HEK293 (cell line): Measurements from ENCODE around the gene L2HGDH.
A peak's percentile ranks its signal among the peaks of the same experiment; 100 is the strongest.

Experiments
- CTCF ChIA-PET: fragments of 350-600 bp; formaldehyde crosslinking; extraction: SDS; loops from one replicate; lab custom pipeline; 2021; ENCODE audit warnings: antibody characterized with exemption; lab: Yijun Ruan, JAX
- POLR2A ChIA-PET: fragments of 300-600 bp; formaldehyde crosslinking; extraction: SDS; loops from one replicate; lab custom pipeline; 2020; ENCODE audit warnings: antibody characterized with exemption, inconsistent platforms; lab: Yijun Ruan, JAX
- H3K27ac ChIP-seq: fragments of 200-500 bp; sonication (Bioruptor generic); 2 replicates; pipeline ENCODE4 v1.5.1; 2014; ENCODE audit warnings: low read depth, low read length, control low read depth, inconsistent platforms; ENCODE audit errors: extremely low read depth
- H3K36me3 ChIP-seq, 2 experiments: fragments of 200-500 bp in 1 of 2; sonication (Bioruptor generic) in 1 of 2; 1 replicate in 1 of 2; 2 replicates in 1 of 2; pipeline ENCODE4 v1.5.1; 2014 to 2017; ENCODE audit warnings: inconsistent platforms in 2 of 2, low read length in 2 of 2; ENCODE audit not compliant: control insufficient read depth in 2 of 2, insufficient read depth in 1 of 2
- H3K4me1 ChIP-seq: fragments of 200-500 bp; sonication (Bioruptor generic); 2 replicates; pipeline ENCODE4 v1.5.1; 2014; ENCODE audit warnings: mild to moderate bottlenecking, low read length, inconsistent platforms; ENCODE audit not compliant: control insufficient read depth, insufficient read depth
- H3K4me3 ChIP-seq: 2 replicates; pipeline ENCODE4 v1.5.1; 2011; ENCODE audit warnings: low read depth, mild to moderate bottlenecking, control low read depth, low read length, moderate library complexity
- H3K9me3 ChIP-seq: fragments of 200-500 bp; sonication (Bioruptor generic); 2 replicates; pipeline ENCODE4 v1.5.1; 2014; ENCODE audit warnings: low read depth, low read length, inconsistent platforms; ENCODE audit not compliant: control insufficient read depth, insufficient read depth
- AEBP2 ChIP-seq: fragments of 450-650 bp; formaldehyde crosslinking; IDR thresholded peaks from 2 replicates; pipeline ENCODE4 v1.5.1; 2016; ENCODE audit warnings: missing biosample characterization, missing genetic modification characterization, borderline replicate concordance
- GLIS1 ChIP-seq: fragments of 450-650 bp; formaldehyde crosslinking; IDR thresholded peaks from 2 replicates; pipeline ENCODE4 v1.5.1; 2016; ENCODE audit warnings: missing biosample characterization, missing genetic modification characterization
- KLF16 ChIP-seq: fragments of 450-650 bp; formaldehyde crosslinking; IDR thresholded peaks from 2 replicates; pipeline ENCODE4 v1.5.1; 2017; ENCODE audit warnings: missing biosample characterization, missing genetic modification characterization
- KLF8 ChIP-seq: fragments of 450-650 bp; formaldehyde crosslinking; IDR thresholded peaks from 2 replicates; pipeline ENCODE4 v1.5.1; 2016; ENCODE audit warnings: missing biosample characterization, missing genetic modification characterization
- KLF9 ChIP-seq: fragments of 450-650 bp; formaldehyde crosslinking; IDR thresholded peaks from 2 replicates; pipeline ENCODE4 v1.5.1; 2016; ENCODE audit warnings: missing biosample characterization, missing genetic modification characterization, low read depth
- SP7 ChIP-seq: fragments of 450-650 bp; formaldehyde crosslinking; IDR thresholded peaks from 2 replicates; pipeline ENCODE4 v1.5.1; 2016; ENCODE audit warnings: missing biosample characterization, missing genetic modification characterization
- WT1 ChIP-seq: fragments of 450-650 bp; formaldehyde crosslinking; IDR thresholded peaks from 2 replicates; pipeline ENCODE4 v1.5.1; 2016; ENCODE audit warnings: missing biosample characterization, missing genetic modification characterization
- YY1 ChIP-seq: fragments of 450-650 bp; formaldehyde crosslinking; IDR thresholded peaks from 2 replicates; pipeline ENCODE4 v1.5.1; 2018; ENCODE audit warnings: missing biosample characterization, missing genetic modification characterization
- ZBTB10 ChIP-seq: fragments of 450-650 bp; formaldehyde crosslinking; IDR thresholded peaks from 2 replicates; pipeline ENCODE4 v1.5.1; 2016; ENCODE audit warnings: missing biosample characterization, missing genetic modification characterization
- ZBTB17 ChIP-seq: fragments of 450-650 bp; formaldehyde crosslinking; IDR thresholded peaks from 2 replicates; pipeline ENCODE4 v1.5.1; 2016; ENCODE audit warnings: missing biosample characterization, missing genetic modification characterization
- ZBTB20 ChIP-seq: fragments of 450-650 bp; formaldehyde crosslinking; IDR thresholded peaks from 2 replicates; pipeline ENCODE4 v1.5.1; 2016; ENCODE audit warnings: missing biosample characterization, missing genetic modification characterization
- ZBTB44 ChIP-seq: fragments of 450-650 bp; IDR thresholded peaks from 2 replicates; pipeline ENCODE4 v1.5.1; 2018; ENCODE audit warnings: missing biosample characterization, mild to moderate bottlenecking, missing genetic modification characterization
- ZBTB8A ChIP-seq: fragments of 450-650 bp; formaldehyde crosslinking; IDR thresholded peaks from 2 replicates; pipeline ENCODE4 v1.5.1; 2016; ENCODE audit warnings: missing biosample characterization, missing genetic modification characterization
- ZFHX2 ChIP-seq: fragments of 450-650 bp; formaldehyde crosslinking; conservative IDR thresholded peaks from 2 replicates; pipeline ENCODE4 v1.5.1; 2016; ENCODE audit warnings: missing biosample characterization, missing genetic modification characterization
- ZNF335 ChIP-seq: fragments of 450-650 bp; formaldehyde crosslinking; conservative IDR thresholded peaks from 2 replicates; pipeline ENCODE4 v1.5.1; 2016; ENCODE audit warnings: missing biosample characterization, missing genetic modification characterization
- ZNF449 ChIP-seq: fragments of 450-650 bp; formaldehyde crosslinking; IDR thresholded peaks from 2 replicates; pipeline ENCODE4 v1.5.1; 2017; ENCODE audit warnings: missing biosample characterization, mild to moderate bottlenecking, missing genetic modification characterization, moderate library complexity
- ZNF544 ChIP-seq: fragments of 450-650 bp; formaldehyde crosslinking; IDR thresholded peaks from 2 replicates; pipeline ENCODE4 v1.5.0; 2017; ENCODE audit warnings: missing biosample characterization, missing genetic modification characterization
- ZNF548 ChIP-seq: fragments of 450-650 bp; formaldehyde crosslinking; IDR thresholded peaks from 2 replicates; pipeline ENCODE4 v1.5.1; 2016; ENCODE audit warnings: missing biosample characterization, missing genetic modification characterization
- ZNF596 ChIP-seq: fragments of 450-650 bp; IDR thresholded peaks from 2 replicates; pipeline ENCODE4 v1.5.0; 2018; ENCODE audit warnings: missing biosample characterization, mild to moderate bottlenecking, missing genetic modification characterization, moderate library complexity
- ZNF660 ChIP-seq: fragments of 450-650 bp; IDR thresholded peaks from 2 replicates; pipeline ENCODE4 v1.5.1; 2018; ENCODE audit warnings: missing biosample characterization, mild to moderate bottlenecking, missing genetic modification characterization
- ZNF664 ChIP-seq: fragments of 450-650 bp; formaldehyde crosslinking; IDR thresholded peaks from 2 replicates; pipeline ENCODE4 v1.5.1; 2016; ENCODE audit warnings: missing biosample characterization, missing genetic modification characterization
- ZSCAN18 ChIP-seq: fragments of 450-650 bp; formaldehyde crosslinking; IDR thresholded peaks from 2 replicates; pipeline ENCODE4 v1.5.1; 2016; ENCODE audit warnings: missing biosample characterization, missing genetic modification characterization
- ZXDB ChIP-seq: fragments of 450-650 bp; formaldehyde crosslinking; IDR thresholded peaks from 2 replicates; pipeline ENCODE4 v1.5.1; 2016; ENCODE audit warnings: missing biosample characterization, missing genetic modification characterization
- TF ChIP-seq, protein P1 (sequence below): fragments of 450-650 bp; formaldehyde crosslinking; IDR thresholded peaks from 2 replicates; pipeline ENCODE4 v1.5.1; 2016; ENCODE audit warnings: missing biosample characterization, missing genetic modification characterization
- TF ChIP-seq, protein P2 (sequence below): fragments of 450-650 bp; formaldehyde crosslinking; IDR thresholded peaks from 2 replicates; pipeline ENCODE4 v1.5.1; 2016; ENCODE audit warnings: missing biosample characterization, missing genetic modification characterization

L2HGDH gene

DNA sequence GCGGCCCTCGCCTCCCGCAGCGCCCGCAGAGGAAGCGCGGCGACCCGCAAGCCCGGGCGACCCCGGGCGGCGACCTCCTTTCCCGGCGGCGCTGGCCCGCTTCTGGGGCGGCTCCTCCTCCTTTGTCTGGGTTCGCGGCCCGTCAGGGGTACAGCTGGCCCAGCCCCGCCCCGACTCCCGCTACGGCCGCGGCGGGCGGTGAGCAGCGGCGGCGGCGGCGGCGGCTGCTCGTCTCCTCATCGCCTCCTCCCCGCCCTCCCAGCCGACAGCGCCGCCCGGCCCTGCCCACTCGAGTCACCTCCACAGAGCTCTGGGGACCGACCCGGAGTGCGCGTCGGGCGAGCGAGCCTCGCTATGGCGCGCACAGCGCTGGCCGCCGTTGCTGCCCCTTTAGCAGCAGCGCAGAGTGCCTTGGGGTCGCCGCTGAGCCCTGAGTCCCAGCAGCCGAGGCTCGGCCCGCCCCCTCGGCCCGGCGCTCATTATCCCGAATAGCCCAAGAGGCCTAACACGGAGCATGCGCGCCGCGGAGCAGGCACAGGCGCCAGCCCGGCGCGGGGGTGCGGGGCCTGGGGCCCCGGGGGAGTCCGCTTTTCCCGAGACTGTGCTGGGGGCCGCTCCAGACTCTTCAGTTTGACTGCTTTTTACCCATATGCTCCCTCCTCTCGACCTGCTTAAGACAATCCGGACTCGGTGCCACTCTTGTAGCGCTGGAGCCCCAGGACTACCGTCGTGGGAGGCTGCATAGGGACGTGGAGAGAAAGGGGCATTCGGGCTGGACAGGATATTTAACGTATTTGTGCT lies 80.4 kb downstream of the L2HGDH start, which contains the start of gene SOS2:
TSS of gene SOS2 (minus strand) at position 104 of the 801 bp plus-strand sequence. CDS start 295 bp downstream, outside the sequence.
- Histone ChIP-seq H3K9me3 (no peaks in the 10 kb centered on the region), H3K36me3 (peaks cover 0 to 6% of the 10 kb centered on the region in 2 experiments; a peak in 1 of 3 replicates), H3K4me1 (peaks cover 10% of the 10 kb centered on the region), H3K4me3 (peak within 1 kb of the TSS; percentile 91), H3K27ac (peak within 1 kb of the TSS; percentile 95)
- CTCF ChIA-PET, result interaction anchor here (1.0 kb wide), 1 partner anchor 28 kb away, joined by 4 read pairs; no protein-coding TSS in a partner anchor
- POLR2A ChIA-PET, result interaction anchor here (0.8 to 1.0 kb wide), 2 partner anchors 14 to 81 kb away, joined by 3 to 4 read pairs; partner anchors contain the start of genes DMAC2L and L2HGDH
- TF ChIP-seq ZNF664 (tag by site-specific recombination) (no peak), ZSCAN18 (tag by site-specific recombination) (no peak), ZBTB44 (tag by site-specific recombination) (0 out of 2 replicates have a peak, but pooled peaks have one; percentile 22), ZNF660 (tag by site-specific recombination) (peak; percentile 45; the same call in 1 of the 2 replicates), ZBTB8A (tag by site-specific recombination) (peak; percentile 73), ZNF548 (tag by site-specific recombination) (no peak), ZNF596 (tag by site-specific recombination) (no peak), ZNF544 (tag by site-specific recombination) (no peak), KLF8 (tag by site-specific recombination) (peak; percentile 49; the same call in 1 of the 2 replicates), KLF9 (tag by site-specific recombination) (peak; percentile 94), SP7 (tag by site-specific recombination) (peak; percentile 32; the same call in 1 of the 2 replicates), ZXDB (tag by site-specific recombination) (peak; percentile 35), ZBTB17 (peak; percentile 37; the same call in 1 of the 2 replicates), GLIS1 (tag by site-specific recombination) (peak; percentile 49; the same call in 1 of the 2 replicates), ZFHX2 (0 out of 2 replicates have a peak, but pooled peaks have one; percentile 33), WT1 (tag by site-specific recombination) (no peak), KLF16 (0 out of 2 replicates have a peak, but pooled peaks have one; percentile 20), ZNF335 (tag by site-specific recombination) (peak; percentile 69), ZBTB10 (0 out of 2 replicates have a peak, but pooled peaks have one; percentile 31), ZNF449 (tag by site-specific recombination) (no peak), AEBP2 (tag by site-specific recombination) (no peak), YY1 (no peak), ZBTB20 (tag by site-specific recombination) (peak; percentile 84)
- TF ChIP-seq, protein P1, sequence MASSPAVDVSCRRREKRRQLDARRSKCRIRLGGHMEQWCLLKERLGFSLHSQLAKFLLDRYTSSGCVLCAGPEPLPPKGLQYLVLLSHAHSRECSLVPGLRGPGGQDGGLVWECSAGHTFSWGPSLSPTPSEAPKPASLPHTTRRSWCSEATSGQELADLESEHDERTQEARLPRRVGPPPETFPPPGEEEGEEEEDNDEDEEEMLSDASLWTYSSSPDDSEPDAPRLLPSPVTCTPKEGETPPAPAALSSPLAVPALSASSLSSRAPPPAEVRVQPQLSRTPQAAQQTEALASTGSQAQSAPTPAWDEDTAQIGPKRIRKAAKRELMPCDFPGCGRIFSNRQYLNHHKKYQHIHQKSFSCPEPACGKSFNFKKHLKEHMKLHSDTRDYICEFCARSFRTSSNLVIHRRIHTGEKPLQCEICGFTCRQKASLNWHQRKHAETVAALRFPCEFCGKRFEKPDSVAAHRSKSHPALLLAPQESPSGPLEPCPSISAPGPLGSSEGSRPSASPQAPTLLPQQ (tag by site-specific recombination), result peak; percentile 56
- TF ChIP-seq, protein P2, sequence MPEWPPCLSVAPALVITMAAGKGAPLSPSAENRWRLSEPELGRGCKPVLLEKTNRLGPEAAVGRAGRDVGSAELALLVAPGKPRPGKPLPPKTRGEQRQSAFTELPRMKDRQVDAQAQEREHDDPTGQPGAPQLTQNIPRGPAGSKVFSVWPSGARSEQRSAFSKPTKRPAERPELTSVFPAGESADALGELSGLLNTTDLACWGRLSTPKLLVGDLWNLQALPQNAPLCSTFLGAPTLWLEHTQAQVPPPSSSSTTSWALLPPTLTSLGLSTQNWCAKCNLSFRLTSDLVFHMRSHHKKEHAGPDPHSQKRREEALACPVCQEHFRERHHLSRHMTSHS, result no peak
